SU-DHL-6 (cell line): Measurements from ENCODE around the gene VCAN.

Experiments
- EZH2phosphoT487 ChIP-seq: fragments of 200-600 bp; sonication (generic), shearing (Covaris generic); conservative IDR thresholded peaks from 2 replicates; pipeline ENCODE4 v1.6.1; 2018; ENCODE audit warnings: mild to moderate bottlenecking, antibody characterized with exemption, low read length, moderate library complexity, mixed read lengths
- TF ChIP-seq, protein P1 (sequence below): fragments of 200-600 bp; sonication (generic); IDR thresholded peaks from one replicate; pipeline ENCODE4 v1.5.1; 2017; ENCODE audit warnings: antibody characterized with exemption, mild to moderate bottlenecking, low read length, moderate library complexity; ENCODE audit not compliant: insufficient read depth, poor library complexity, severe bottlenecking

DNA sequence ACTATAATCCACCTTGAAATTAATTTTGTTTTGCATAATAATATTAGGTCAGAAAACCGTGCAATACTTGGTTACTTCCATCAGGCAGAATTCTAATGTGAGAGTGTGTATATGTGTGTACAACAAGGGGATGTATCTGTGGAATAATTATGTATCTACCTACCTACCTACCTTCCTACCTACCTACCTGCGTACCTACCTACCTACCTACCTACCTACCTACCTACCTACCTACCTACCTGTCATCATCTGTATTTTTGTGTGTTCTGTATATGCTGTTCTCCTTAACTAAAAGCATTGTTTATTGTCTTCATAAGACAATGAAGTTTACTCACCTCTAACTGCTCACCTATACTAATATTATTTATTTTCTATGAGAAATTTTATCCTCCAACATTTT lies 52.8 kb downstream of the VCAN start:
- no peak for TF ChIP-seq EZH2phosphoT487
- TF ChIP-seq, protein P1, sequence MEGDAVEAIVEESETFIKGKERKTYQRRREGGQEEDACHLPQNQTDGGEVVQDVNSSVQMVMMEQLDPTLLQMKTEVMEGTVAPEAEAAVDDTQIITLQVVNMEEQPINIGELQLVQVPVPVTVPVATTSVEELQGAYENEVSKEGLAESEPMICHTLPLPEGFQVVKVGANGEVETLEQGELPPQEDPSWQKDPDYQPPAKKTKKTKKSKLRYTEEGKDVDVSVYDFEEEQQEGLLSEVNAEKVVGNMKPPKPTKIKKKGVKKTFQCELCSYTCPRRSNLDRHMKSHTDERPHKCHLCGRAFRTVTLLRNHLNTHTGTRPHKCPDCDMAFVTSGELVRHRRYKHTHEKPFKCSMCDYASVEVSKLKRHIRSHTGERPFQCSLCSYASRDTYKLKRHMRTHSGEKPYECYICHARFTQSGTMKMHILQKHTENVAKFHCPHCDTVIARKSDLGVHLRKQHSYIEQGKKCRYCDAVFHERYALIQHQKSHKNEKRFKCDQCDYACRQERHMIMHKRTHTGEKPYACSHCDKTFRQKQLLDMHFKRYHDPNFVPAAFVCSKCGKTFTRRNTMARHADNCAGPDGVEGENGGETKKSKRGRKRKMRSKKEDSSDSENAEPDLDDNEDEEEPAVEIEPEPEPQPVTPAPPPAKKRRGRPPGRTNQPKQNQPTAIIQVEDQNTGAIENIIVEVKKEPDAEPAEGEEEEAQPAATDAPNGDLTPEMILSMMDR: no peak
